Transverse colon (tissue), 4 donors: ENCODE results near the gene SORCS3. TPM values are rescaled to one million over a fixed set of nuclear protein-coding genes. Genes with fewer than 3 reads are reported as not detected.

Experiments used
- DNase-seq: peaks from one replicate; pipeline ENCODE4 v3.0.0-alpha.2; 2019
- H3K27ac ChIP-seq, 4 donors: fragments of 200-600 bp; sonication (generic); 2 replicates each; pipeline ENCODE4 v1.5.1; 2016 to 2018; ENCODE audit warnings: inconsistent platforms in 4 of 4
- H3K27me3 ChIP-seq: fragments of 200-600 bp; sonication (generic); 2 replicates; pipeline ENCODE4 v1.5.1; 2017; ENCODE audit warnings: inconsistent platforms
- H3K36me3 ChIP-seq, 4 donors: fragments of 200-600 bp; sonication (generic); 2 replicates each; pipeline ENCODE4 v1.5.1; 2017 to 2019; ENCODE audit warnings: inconsistent platforms in 4 of 4
- H3K4me1 ChIP-seq, 4 donors: fragments of 200-600 bp; sonication (generic); 2 replicates each; pipeline ENCODE4 v1.5.1; 2017 to 2020; ENCODE audit warnings: inconsistent platforms in 4 of 4
- H3K4me3 ChIP-seq, 4 donors: fragments of 200-600 bp; sonication (generic); 1 replicate in 1 of 4; 2 replicates in 3 of 4; pipeline versions ENCODE4 v1.5.1 to v1.6.1; 2017 to 2019; ENCODE audit warnings: inconsistent platforms in 4 of 4
- H3K9me3 ChIP-seq, 2 donors: fragments of 200-600 bp; sonication (generic); 2 replicates each; pipeline ENCODE4 v1.5.1; 2017 to 2019; ENCODE audit warnings: inconsistent platforms in 2 of 2
- EP300 ChIP-seq: sonication (generic); formaldehyde crosslinking; IDR thresholded peaks from one replicate; pipeline ENCODE4 v1.6.1; 2017; ENCODE audit warnings: antibody characterized with exemption, low read depth
- POLR2A ChIP-seq: fragments of 450-650 bp; IDR thresholded peaks from one replicate; pipeline ENCODE4 v1.6.1; 2016; ENCODE audit warnings: antibody characterized with exemption, mild to moderate bottlenecking, moderate library complexity
- POLR2AphosphoS5 ChIP-seq, 3 donors: sonication (generic); formaldehyde crosslinking; IDR thresholded peaks; one replicate each; pipeline ENCODE4 v1.6.1; 2016; ENCODE audit warnings: antibody characterized with exemption in 3 of 3
- WGBS, 2 donors: methylation state at CpG; one replicate each; pipeline ENCODE4 v1.1.5; 2018; ENCODE audit warnings: low coverage in 1 of 2; 5-methylcytosine and 5-hydroxymethylcytosine counted together
- in situ Hi-C, 4 donors: fragments of 200-750 bp; cut with MboI; loops; one replicate each; pipeline versions ENCODE4 v1.15.0 to v1.15.1; 2017; ENCODE audit warnings: low sequenced_read_pairs in 3 of 4, low pct_ligation_motif_present in 1 of 4, low pct_unique_long_range_greater_than_20kb in 1 of 4
- intact Hi-C: fragments of 100-400 bp; cut with DNase I; formaldehyde crosslinking; loops from one replicate; pipeline ENCODE4 v1.15.1; 2023; ENCODE audit warnings: low total_unique reads
- total RNA-seq, 4 donors: library from RNA; depleted of rRNA; stranded (reverse); fragments of >200 nt; gene quantifications; one replicate each; pipeline ENCODE4 v1.1.0, GENCODE V29; 2016
- TF ChIP-seq, protein P1 (sequence below), 5 experiments: fragments of 200-600 bp in 3 of 5; fragments of 450-650 bp in 2 of 5; sonication (generic) in 3 of 5; IDR thresholded peaks; 1 replicate in 2 of 5; 2 replicates in 3 of 5; pipeline ENCODE4 v1.5.1; 2016 to 2017; ENCODE audit warnings: antibody characterized with exemption in 5 of 5, inconsistent platforms in 3 of 5, mild to moderate bottlenecking in 2 of 5, moderate library complexity in 1 of 5

Gene SORCS3
- total RNA-seq, 4 donors from 2014 or later: 0.14 to 0.32 TPM; not detected in 2

DNA sequence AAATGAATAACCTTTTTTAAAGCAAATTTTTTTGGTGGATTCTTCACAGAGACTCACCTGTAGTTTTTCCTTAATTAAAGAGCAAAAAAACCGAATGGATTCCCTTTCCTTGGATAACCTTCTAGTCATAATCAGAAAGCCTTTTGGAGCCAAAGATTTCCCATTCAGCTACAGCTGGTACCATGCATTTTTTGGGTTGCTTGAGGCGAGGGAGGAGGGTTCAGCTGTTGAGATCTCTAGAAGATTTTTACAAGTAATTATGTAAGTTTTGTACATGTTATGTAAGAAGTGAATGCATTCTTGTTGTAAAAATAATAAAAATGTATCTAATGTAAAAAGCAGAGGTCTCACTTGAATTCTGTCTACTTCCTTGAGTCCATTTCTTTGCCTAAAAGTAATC, 463.2 kb downstream of the SORCS3 start:
- DNase-seq: no peak
- 69 to 73% methylated on average over 2 of the region's 2 CpGs for WGBS, 2 donors
- no peak overlapping the region for H3K27ac ChIP-seq
- no peaks in the 10 kb centered on the region for H3K4me1 ChIP-seq
- no peaks in the 10 kb centered on the region for H3K27me3 ChIP-seq
- H3K9me3 ChIP-seq: no peaks in the 10 kb centered on the region
- in situ Hi-C loops (no loop called here), intact Hi-C loops (loop anchor here (10.0 kb wide), 1 partner anchor 221 kb away; no protein-coding TSS in a partner anchor)
- no peaks in the 10 kb centered on the region for H3K36me3 ChIP-seq
- H3K4me3 ChIP-seq: no peak overlapping the region
- TF ChIP-seq POLR2AphosphoS5 (IDR thresholded peaks at IDR 0.05) (no peak), EP300 (no peak), POLR2A (no peak)
- TF ChIP-seq, protein P1, sequence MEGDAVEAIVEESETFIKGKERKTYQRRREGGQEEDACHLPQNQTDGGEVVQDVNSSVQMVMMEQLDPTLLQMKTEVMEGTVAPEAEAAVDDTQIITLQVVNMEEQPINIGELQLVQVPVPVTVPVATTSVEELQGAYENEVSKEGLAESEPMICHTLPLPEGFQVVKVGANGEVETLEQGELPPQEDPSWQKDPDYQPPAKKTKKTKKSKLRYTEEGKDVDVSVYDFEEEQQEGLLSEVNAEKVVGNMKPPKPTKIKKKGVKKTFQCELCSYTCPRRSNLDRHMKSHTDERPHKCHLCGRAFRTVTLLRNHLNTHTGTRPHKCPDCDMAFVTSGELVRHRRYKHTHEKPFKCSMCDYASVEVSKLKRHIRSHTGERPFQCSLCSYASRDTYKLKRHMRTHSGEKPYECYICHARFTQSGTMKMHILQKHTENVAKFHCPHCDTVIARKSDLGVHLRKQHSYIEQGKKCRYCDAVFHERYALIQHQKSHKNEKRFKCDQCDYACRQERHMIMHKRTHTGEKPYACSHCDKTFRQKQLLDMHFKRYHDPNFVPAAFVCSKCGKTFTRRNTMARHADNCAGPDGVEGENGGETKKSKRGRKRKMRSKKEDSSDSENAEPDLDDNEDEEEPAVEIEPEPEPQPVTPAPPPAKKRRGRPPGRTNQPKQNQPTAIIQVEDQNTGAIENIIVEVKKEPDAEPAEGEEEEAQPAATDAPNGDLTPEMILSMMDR (IDR thresholded peaks at IDR 0.05): no peak

DNA sequence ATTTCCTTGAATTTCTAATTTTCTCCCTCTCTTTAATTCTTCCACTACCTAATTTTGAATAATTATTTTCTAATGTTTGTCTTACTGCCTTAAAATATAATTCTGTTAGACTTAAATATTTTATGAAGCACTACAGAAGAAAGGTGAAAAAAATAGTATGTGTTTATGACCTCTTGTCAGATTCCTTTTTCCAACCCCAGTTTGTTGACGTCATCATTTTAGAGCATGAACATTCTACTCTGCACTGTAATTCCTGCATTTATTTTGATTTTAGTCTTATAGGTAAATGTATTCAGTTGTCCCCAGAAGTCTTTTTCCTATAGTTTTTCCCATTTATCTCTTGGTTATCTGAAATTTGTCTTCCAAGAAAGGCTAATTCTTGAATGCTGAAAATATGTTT, 468.1 kb downstream of the SORCS3 start:
- TF ChIP-seq POLR2AphosphoS5 (IDR thresholded peaks at IDR 0.05): no peak
- no peak for TF ChIP-seq EP300
- TF ChIP-seq, protein P1 (IDR thresholded peaks at IDR 0.05): no peak
- no peak for TF ChIP-seq POLR2A
- Histone ChIP-seq H3K27me3 (no peaks in the 10 kb centered on the region), H3K4me1 (no peaks in the 10 kb centered on the region), H3K36me3 (no peaks in the 10 kb centered on the region), H3K9me3 (no peaks in the 10 kb centered on the region), H3K4me3 (no peak overlapping the region), H3K27ac (no peak overlapping the region)
- intact Hi-C loops (loop anchor here (10.0 kb wide), 1 partner anchor 216 kb away; no protein-coding TSS in a partner anchor), in situ Hi-C loops (no loop called here)
- WGBS, 2 donors: 74 to 86% methylated on average over 1 of the region's 1 CpG
- DNase-seq: no peak

DNA sequence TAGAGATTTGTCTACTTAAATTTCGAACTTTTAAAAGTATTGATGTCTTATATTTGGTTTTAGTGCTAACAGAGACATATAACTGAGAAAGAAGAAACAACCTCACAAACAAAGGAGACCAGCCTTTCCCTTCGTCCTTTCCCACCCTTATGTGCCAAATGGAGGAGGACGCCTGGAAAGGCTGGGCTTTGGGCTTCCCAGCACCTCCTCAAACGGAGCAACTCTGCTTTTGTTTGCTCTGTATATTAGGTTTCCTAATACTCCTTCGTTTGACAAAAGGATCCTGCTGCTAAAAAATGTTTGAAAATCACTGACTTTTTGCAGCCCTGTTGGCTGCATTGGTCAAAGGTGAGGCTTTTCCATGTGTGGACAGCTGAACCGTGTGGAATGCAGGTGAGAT, 471.8 kb downstream of the SORCS3 start:
- no peak for TF ChIP-seq POLR2AphosphoS5 (IDR thresholded peaks at IDR 0.05)
- TF ChIP-seq EP300: no peak
- TF ChIP-seq POLR2A: no peak
- no peaks in the 10 kb centered on the region for H3K9me3 ChIP-seq
- no peaks in the 10 kb centered on the region for H3K36me3 ChIP-seq
- intact Hi-C loops (loop anchor here (5.0 kb wide), 1 partner anchor 331 kb away; no protein-coding TSS in a partner anchor), in situ Hi-C loops (no loop called here)
- no peaks in the 10 kb centered on the region for H3K27me3 ChIP-seq
- 48 to 60% methylated on average over 6 of the region's 6 CpGs for WGBS, 2 donors
- no peak overlapping the region for H3K27ac ChIP-seq
- no peak overlapping the region for H3K4me3 ChIP-seq
- no peak for DNase-seq
- no peaks in the 10 kb centered on the region for H3K4me1 ChIP-seq

DNA sequence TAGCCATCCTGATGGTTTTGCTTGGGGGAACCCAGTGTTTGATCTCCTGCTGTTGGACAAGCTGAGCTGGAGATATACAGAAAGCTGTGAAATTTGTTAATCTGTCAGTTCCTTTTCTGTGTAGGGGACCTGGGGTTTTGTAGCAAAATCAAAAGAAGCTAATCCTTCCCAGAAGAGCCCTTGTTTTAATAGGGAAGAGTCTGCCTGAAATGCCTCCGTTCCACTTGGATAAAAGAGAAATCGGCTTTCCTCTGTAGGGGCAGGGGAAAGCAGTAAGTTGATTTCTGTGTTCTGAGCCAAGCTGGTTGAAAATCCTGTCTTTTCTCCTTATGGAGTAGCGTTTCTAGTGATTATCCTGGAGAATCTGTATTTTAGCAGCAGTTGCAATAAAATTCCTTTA, 472.6 kb downstream of the SORCS3 start:
- H3K27me3 ChIP-seq: no peaks in the 10 kb centered on the region
- no peak for DNase-seq
- no peaks in the 10 kb centered on the region for H3K36me3 ChIP-seq
- H3K4me1 ChIP-seq: no peaks in the 10 kb centered on the region
- no peak overlapping the region for H3K4me3 ChIP-seq
- in situ Hi-C loops (no loop called here), intact Hi-C loops (loop anchor here (5.0 kb wide), 1 partner anchor 331 kb away; no protein-coding TSS in a partner anchor)
- WGBS, 2 donors: 57 to 71% methylated on average over 2 to 3 of the region's 3 CpGs
- no peak overlapping the region for H3K27ac ChIP-seq
- no peaks in the 10 kb centered on the region for H3K9me3 ChIP-seq
- TF ChIP-seq EP300 (no peak), POLR2AphosphoS5 (IDR thresholded peaks at IDR 0.05) (no peak), POLR2A (no peak)
- TF ChIP-seq, protein P1 (IDR thresholded peaks at IDR 0.05): no peak

DNA sequence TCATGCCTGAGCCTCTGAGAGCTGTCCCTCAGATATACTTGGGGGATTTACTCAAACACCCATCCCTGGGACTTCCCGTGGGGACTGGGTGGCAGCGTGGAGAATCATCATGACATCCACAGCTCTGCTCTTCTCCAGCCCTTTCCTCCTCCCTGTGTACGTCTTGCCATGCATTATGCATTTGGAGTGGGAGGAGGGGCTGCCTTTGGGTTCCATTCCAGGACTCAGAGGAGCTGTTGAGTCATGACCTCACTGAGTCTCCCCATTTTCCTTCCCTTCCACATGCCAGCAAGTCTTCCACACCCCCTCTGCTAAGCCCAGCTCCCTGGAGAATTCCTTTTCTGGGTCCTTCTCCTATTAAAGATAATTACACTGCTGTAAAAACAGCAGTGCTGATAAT, 480.7 kb downstream of the SORCS3 start:
- intact Hi-C loops (loop anchor here (2.0 kb wide), 1 partner anchor 31 kb away; no protein-coding TSS in a partner anchor), in situ Hi-C loops (no loop called here)
- H3K36me3 ChIP-seq: no peaks in the 10 kb centered on the region
- no peak overlapping the region for H3K27ac ChIP-seq
- TF ChIP-seq, protein P1 (IDR thresholded peaks at IDR 0.05): no peak
- TF ChIP-seq EP300: no peak
- TF ChIP-seq POLR2AphosphoS5 (IDR thresholded peaks at IDR 0.05): no peak
- no peak for TF ChIP-seq POLR2A
- no peak for DNase-seq
- no peak overlapping the region for H3K4me3 ChIP-seq
- no peaks in the 10 kb centered on the region for H3K9me3 ChIP-seq
- WGBS, 2 donors: 20 to 71% methylated on average over 1 to 3 of the region's 3 CpGs
- H3K4me1 ChIP-seq: no peaks in the 10 kb centered on the region
- no peaks in the 10 kb centered on the region for H3K27me3 ChIP-seq
